NCI-H1417 (cell line): ENCODE data around the gene PLB1.

Experiments
- DNase-seq, 3 experiments: peaks; one replicate each; lab custom pipeline; 2025; lab: John Stamatoyannopoulos, UW

Gene PLB1

GRCh38 chr2:28590496-28591301 is 94.8 kb downstream of the PLB1 start:
- DNase-seq: no peak

- no peak for DNase-seq
These were observed 96.0 kb downstream of the PLB1 start for GRCh38 chr2:28591711-28592335.

GRCh38 chr2:28592481-28592880 is 96.6 kb downstream of the PLB1 start:
- DNase-seq: no peak

- DNase-seq: peak in 1 of 3 experiments; percentile 30
These were observed 97.4 kb downstream of the PLB1 start for GRCh38 chr2:28593160-28593755.

- DNase-seq: no peak
These were observed 98.1 kb downstream of the PLB1 start for GRCh38 chr2:28594000-28594331.

- peak; percentile 72 to 93 (median 91) for DNase-seq
These were observed 98.7 kb downstream of the PLB1 start for GRCh38 chr2:28594332-28595108.

- no peak for DNase-seq
These were observed 99.5 kb downstream of the PLB1 start for GRCh38 chr2:28595323-28595722.

GRCh38 chr2:28598484-28598883 is 102.6 kb downstream of the PLB1 start:
- DNase-seq: no peak

GRCh38 chr2:28600181-28600580 is 104.3 kb downstream of the PLB1 start:
- no peak for DNase-seq

GRCh38 chr2:28601616-28602015 is 105.8 kb downstream of the PLB1 start:
- no peak for DNase-seq

GRCh38 chr2:28602136-28602660 is 106.3 kb downstream of the PLB1 start:
- DNase-seq: no peak

- no peak for DNase-seq
These were observed 107.1 kb downstream of the PLB1 start for GRCh38 chr2:28602751-28603639.

GRCh38 chr2:28603821-28604220 is 108.0 kb downstream of the PLB1 start:
- no peak for DNase-seq

GRCh38 chr2:28604284-28604843 is 108.5 kb downstream of the PLB1 start:
- no peak for DNase-seq

GRCh38 chr2:28606986-28607441 is 111.2 kb downstream of the PLB1 start:
- DNase-seq: no peak

- no peak for DNase-seq
These were observed 112.1 kb downstream of the PLB1 start for GRCh38 chr2:28607730-28608499.

- DNase-seq: no peak
These were observed 112.9 kb downstream of the PLB1 start for GRCh38 chr2:28608500-28609424.

GRCh38 chr2:28610583-28611201 is 114.8 kb downstream of the PLB1 start:
- no peak for DNase-seq
